Activated naive CD4-positive, alpha-beta T cell treated with anti-CD3 and anti-CD28 coated beads, Interleukin-2, amount 10 ng/mL, durations not matched to agents 7 days and 5 days (primary cell): Measurements from ENCODE around the gene ARHGEF16.

Source experiments
- CTCF ChIA-PET: fragments of 350-600 bp; sonication (Branson Sonifier 250); formaldehyde crosslinking; loops from one replicate; lab custom pipeline; 2021; ENCODE audit warnings: antibody characterized with exemption; lab: Charles Lee
- DNase-seq: peaks from one replicate; pipeline ENCODE4 v3.0.0-alpha.2; 2020
- H3K27ac Mint-ChIP-seq: one replicate; pipeline ENCODE4 v1.8.0; 2021; ENCODE audit warnings: mild to moderate bottlenecking, moderate library complexity, mixed read lengths
- H3K27me3 Mint-ChIP-seq: one replicate; pipeline ENCODE4 v1.8.0; 2021; ENCODE audit warnings: mild to moderate bottlenecking, mixed read lengths
- H3K36me3 Mint-ChIP-seq: one replicate; pipeline ENCODE4 v1.8.0; 2021; ENCODE audit warnings: mixed read lengths
- H3K4me1 Mint-ChIP-seq: one replicate; pipeline ENCODE4 v1.8.0; 2021; ENCODE audit warnings: mixed read lengths
- H3K4me3 Mint-ChIP-seq: one replicate; pipeline ENCODE4 v1.8.0; 2021; ENCODE audit warnings: mild to moderate bottlenecking, moderate library complexity, mixed read lengths
- H3K9me3 Mint-ChIP-seq: one replicate; pipeline ENCODE4 v1.8.0; 2021; ENCODE audit warnings: mixed read lengths

Gene ARHGEF16

GRCh38 chr1:3461934-3462275, 7.4 kb downstream of the ARHGEF16 start:
- DNase-seq, result no peak
- no peak overlapping the region for H3K4me3 Mint-ChIP-seq
- peaks cover 18% of the 10 kb centered on the region for H3K27me3 Mint-ChIP-seq
- no peak overlapping the region for H3K27ac Mint-ChIP-seq
- no peaks in the 10 kb centered on the region for H3K9me3 Mint-ChIP-seq
- CTCF ChIA-PET, result interaction anchor here (1.0 kb wide), 1 partner anchor 158 kb away, joined by 4 read pairs; no protein-coding TSS in a partner anchor
- no peaks in the 10 kb centered on the region for H3K4me1 Mint-ChIP-seq
- no peaks in the 10 kb centered on the region for H3K36me3 Mint-ChIP-seq

GRCh38 chr1:3462356-3463012, 8.0 kb downstream of the ARHGEF16 start:
- no peaks in the 10 kb centered on the region for H3K36me3 Mint-ChIP-seq
- CTCF ChIA-PET, result interaction anchor here (1.0 to 1.8 kb wide), 2 partner anchors 9 to 158 kb away, joined by 4 to 8 read pairs; no protein-coding TSS in a partner anchor
- DNase-seq, result no peak
- no peaks in the 10 kb centered on the region for H3K4me1 Mint-ChIP-seq
- no peaks in the 10 kb centered on the region for H3K9me3 Mint-ChIP-seq
- peaks cover 13% of the 10 kb centered on the region for H3K27me3 Mint-ChIP-seq
- H3K27ac Mint-ChIP-seq, result no peak overlapping the region
- no peak overlapping the region for H3K4me3 Mint-ChIP-seq

- DNase-seq, result no peak
- H3K36me3 Mint-ChIP-seq, result no peaks in the 10 kb centered on the region
- CTCF ChIA-PET, result interaction anchor here (1.0 to 1.8 kb wide), 2 partner anchors 10 to 157 kb away, joined by 4 to 8 read pairs; no protein-coding TSS in a partner anchor
- no peak overlapping the region for H3K27ac Mint-ChIP-seq
- no peaks in the 10 kb centered on the region for H3K4me1 Mint-ChIP-seq
- H3K4me3 Mint-ChIP-seq, result no peak overlapping the region
- no peaks in the 10 kb centered on the region for H3K9me3 Mint-ChIP-seq
- H3K27me3 Mint-ChIP-seq, result peaks cover 8% of the 10 kb centered on the region
These were observed 8.5 kb downstream of the ARHGEF16 start for GRCh38 chr1:3463013-3463385.

- H3K27me3 Mint-ChIP-seq, result peaks cover 4% of the 10 kb centered on the region
- CTCF ChIA-PET, result interaction anchor here (1.8 kb wide), 1 partner anchor 10 kb away, joined by 8 read pairs; no protein-coding TSS in a partner anchor
- no peaks in the 10 kb centered on the region for H3K36me3 Mint-ChIP-seq
- H3K27ac Mint-ChIP-seq, result no peak overlapping the region
- DNase-seq, result no peak
- no peaks in the 10 kb centered on the region for H3K9me3 Mint-ChIP-seq
- no peak overlapping the region for H3K4me3 Mint-ChIP-seq
- no peaks in the 10 kb centered on the region for H3K4me1 Mint-ChIP-seq
These were observed 9.0 kb downstream of the ARHGEF16 start for GRCh38 chr1:3463408-3463863.

- Mint-ChIP-seq H3K27me3 (peaks cover 4% of the 10 kb centered on the region), H3K27ac (no peak overlapping the region), H3K36me3 (no peaks in the 10 kb centered on the region), H3K9me3 (no peaks in the 10 kb centered on the region), H3K4me3 (no peak overlapping the region), H3K4me1 (no peaks in the 10 kb centered on the region)
- DNase-seq, result no peak
- CTCF ChIA-PET, result interaction anchor here (1.8 kb wide), 1 partner anchor 11 kb away, joined by 8 read pairs; no protein-coding TSS in a partner anchor
These were observed 9.6 kb downstream of the ARHGEF16 start for GRCh38 chr1:3463891-3464648.

GRCh38 chr1:3464649-3465025, 10.2 kb downstream of the ARHGEF16 start:
- Mint-ChIP-seq H3K4me3 (no peak overlapping the region), H3K27ac (no peak overlapping the region), H3K4me1 (no peaks in the 10 kb centered on the region), H3K36me3 (no peaks in the 10 kb centered on the region), H3K9me3 (no peaks in the 10 kb centered on the region), H3K27me3 (peaks cover 4% of the 10 kb centered on the region)
- DNase-seq, result no peak
- CTCF ChIA-PET, result no interaction called here

- Mint-ChIP-seq H3K9me3 (no peaks in the 10 kb centered on the region), H3K4me1 (no peaks in the 10 kb centered on the region), H3K4me3 (no peak overlapping the region), H3K27ac (no peak overlapping the region), H3K27me3 (no peaks in the 10 kb centered on the region), H3K36me3 (no peaks in the 10 kb centered on the region)
- no peak for DNase-seq
- CTCF ChIA-PET, result no interaction called here
These were observed 10.8 kb downstream of the ARHGEF16 start for GRCh38 chr1:3465091-3465934.

- Mint-ChIP-seq H3K27me3 (no peaks in the 10 kb centered on the region), H3K4me1 (no peaks in the 10 kb centered on the region), H3K9me3 (no peaks in the 10 kb centered on the region), H3K4me3 (no peak overlapping the region), H3K36me3 (no peaks in the 10 kb centered on the region), H3K27ac (no peak overlapping the region)
- CTCF ChIA-PET, result no interaction called here
- no peak for DNase-seq
These were observed 11.5 kb downstream of the ARHGEF16 start for GRCh38 chr1:3465935-3466321.

GRCh38 chr1:3466366-3467075, 12.1 kb downstream of the ARHGEF16 start:
- H3K36me3 Mint-ChIP-seq, result no peaks in the 10 kb centered on the region
- CTCF ChIA-PET, result interaction anchor here (0.6 kb wide), 1 partner anchor 13 kb away, joined by 3 read pairs; no protein-coding TSS in a partner anchor
- H3K4me3 Mint-ChIP-seq, result no peak overlapping the region

GRCh38 chr1:3467096-3468036, 12.9 kb downstream of the ARHGEF16 start:
- H3K27me3 Mint-ChIP-seq, result no peaks in the 10 kb centered on the region
- CTCF ChIA-PET, result interaction anchor here (0.6 kb wide), 1 partner anchor 14 kb away, joined by 3 read pairs; no protein-coding TSS in a partner anchor
- no peak overlapping the region for H3K27ac Mint-ChIP-seq
- no peak for DNase-seq
- no peaks in the 10 kb centered on the region for H3K4me1 Mint-ChIP-seq
- no peak overlapping the region for H3K4me3 Mint-ChIP-seq
- no peaks in the 10 kb centered on the region for H3K36me3 Mint-ChIP-seq
- H3K9me3 Mint-ChIP-seq, result no peaks in the 10 kb centered on the region

More at GRCh38 chr1:3466366-3467075, 12.1 kb downstream of the ARHGEF16 start:
- Mint-ChIP-seq H3K9me3 (no peaks in the 10 kb centered on the region), H3K4me1 (no peaks in the 10 kb centered on the region), H3K27ac (no peak overlapping the region), H3K27me3 (no peaks in the 10 kb centered on the region)
- DNase-seq, result no peak

- H3K36me3 Mint-ChIP-seq, result no peaks in the 10 kb centered on the region
- no peaks in the 10 kb centered on the region for H3K27me3 Mint-ChIP-seq
- DNase-seq, result no peak
- no peak overlapping the region for H3K27ac Mint-ChIP-seq
- H3K4me1 Mint-ChIP-seq, result no peaks in the 10 kb centered on the region
- no peaks in the 10 kb centered on the region for H3K9me3 Mint-ChIP-seq
- H3K4me3 Mint-ChIP-seq, result no peak overlapping the region
- CTCF ChIA-PET, result no interaction called here
These were observed 14.0 kb downstream of the ARHGEF16 start for GRCh38 chr1:3468236-3469103.
